GM12878 (cell line): Measurements from ENCODE around the gene FNDC3B. TPM values are rescaled to one million over a fixed set of nuclear protein-coding genes. Genes with fewer than 3 reads are reported as not detected.
A peak's percentile ranks its signal among the peaks of the same experiment; 100 is the strongest.

Experiments
- BCL11A ChIP-seq: IDR thresholded peaks from 2 replicates; pipeline ENCODE4 v1.6.1; 2011; ENCODE audit warnings: low read depth, low read length
- BHLHE40 ChIP-seq, 2 experiments: fragments of 450-650 bp in 1 of 2; IDR thresholded peaks; 2 replicates each; pipeline ENCODE4 v1.6.1; 2011 to 2017; ENCODE audit warnings: low read depth in 2 of 2, borderline replicate concordance in 1 of 2, improper control_type of control experiment in 1 of 2, low read length in 1 of 2, mild to moderate bottlenecking in 1 of 2
- BMI1 ChIP-seq: fragments of 450-650 bp; IDR thresholded peaks from 2 replicates; pipeline ENCODE4 v1.6.1; 2016; ENCODE audit warnings: mild to moderate bottlenecking, moderate library complexity, borderline replicate concordance
- DPF2 ChIP-seq: fragments of 450-650 bp; IDR thresholded peaks from 2 replicates; pipeline ENCODE4 v1.6.1; 2017; ENCODE audit warnings: mild to moderate bottlenecking
- HCFC1 ChIP-seq: fragments of 150-350 bp; IDR thresholded peaks from 2 replicates; pipeline ENCODE4 v1.6.1; 2014; ENCODE audit warnings: low read length
- IKZF1 ChIP-seq: fragments of 450-650 bp; conservative IDR thresholded peaks from 2 replicates; pipeline ENCODE4 v1.6.1; 2017; ENCODE audit warnings: antibody characterized with exemption, mild to moderate bottlenecking
- MEF2A ChIP-seq: IDR thresholded peaks from 2 replicates; pipeline ENCODE4 v1.6.1; 2011; ENCODE audit warnings: low read depth, mild to moderate bottlenecking, low read length, moderate library complexity; ENCODE audit not compliant: insufficient read depth
- NBN ChIP-seq: fragments of 450-650 bp; IDR thresholded peaks from 2 replicates; pipeline ENCODE4 v1.6.1; 2016
- NFIC ChIP-seq: IDR thresholded peaks from 2 replicates; pipeline ENCODE4 v1.6.1; 2012; ENCODE audit warnings: low read depth, mild to moderate bottlenecking, inconsistent platforms, low read length, moderate library complexity
- NRF1 ChIP-seq: conservative IDR thresholded peaks from 2 replicates; pipeline ENCODE4 v1.6.1; 2011; ENCODE audit warnings: mild to moderate bottlenecking, low read depth, low read length, improper control_type of control experiment
- POU2F2 ChIP-seq: IDR thresholded peaks from 3 replicates; pipeline ENCODE4 v1.6.1; 2011; ENCODE audit warnings: low read depth, mild to moderate bottlenecking, low read length, borderline replicate concordance
- SRF ChIP-seq, 2 experiments: IDR thresholded peaks; 2 replicates each; pipeline ENCODE4 v1.6.1; 2011; ENCODE audit warnings: low read depth in 2 of 2, low read length in 2 of 2, mild to moderate bottlenecking in 1 of 2, moderate library complexity in 1 of 2
- TAF1 ChIP-seq: IDR thresholded peaks from 2 replicates; pipeline ENCODE4 v1.6.1; 2011; ENCODE audit warnings: mild to moderate bottlenecking, low read depth, low read length, borderline replicate concordance
- YY1 ChIP-seq: IDR thresholded peaks from 2 replicates; pipeline ENCODE4 v1.6.1; 2011; ENCODE audit warnings: low read depth, mild to moderate bottlenecking, low read length
- ZBED1 ChIP-seq: IDR thresholded peaks from 2 replicates; pipeline ENCODE4 v1.6.1; 2016; ENCODE audit warnings: borderline replicate concordance
- ZNF24 ChIP-seq: fragments of 450-650 bp; IDR thresholded peaks from 2 replicates; pipeline ENCODE4 v1.6.1; 2017; ENCODE audit warnings: antibody characterized with exemption, mild to moderate bottlenecking
- polyA plus RNA-seq, 11 experiments: library from polyadenylated mRNA; depleted of rRNA in 4 of 11; unstranded in 6 of 11; stranded (reverse) in 5 of 11; fragments of >200 nt; fragmentation: Nextera tagmentation in 4 of 11; fragmentation: Illumina TruSeq in 1 of 11; extraction: Ambion mirVana in 4 of 11; extraction: Trizol in 1 of 11; gene quantifications; 1 replicate in 1 of 11; 2 replicates in 10 of 11; pipeline versions ENCODE4 v1.2.1 to v1.2.3, GENCODE V29; 2011 to 2016; ENCODE audit warnings: inconsistent platforms in 2 of 11, missing spikeins in 2 of 11, low read depth in 1 of 11
- total RNA-seq, 4 experiments: library from RNA; depleted of rRNA in 3 of 4; stranded (reverse); fragments of >200 nt in 3 of 4; fragmentation: Illumina TruSeq in 1 of 4; extraction: Trizol in 1 of 4; gene quantifications; 2 replicates each; pipeline versions ENCODE4 v1.2.1 to v1.2.3, GENCODE V29; 2013 to 2021
- TF ChIP-seq, protein P1 (sequence below): fragments of 450-650 bp; IDR thresholded peaks from 2 replicates; pipeline ENCODE4 v1.6.1; 2017; ENCODE audit warnings: antibody characterized with exemption, mild to moderate bottlenecking, moderate library complexity
- TF ChIP-seq, protein P2 (sequence below): fragments of 450-650 bp; IDR thresholded peaks from 2 replicates; pipeline ENCODE4 v1.6.1; 2016; ENCODE audit warnings: mild to moderate bottlenecking
- TF ChIP-seq, protein P3 (sequence below): fragments of 450-650 bp; IDR thresholded peaks from 2 replicates; pipeline ENCODE4 v1.6.1; 2017; ENCODE audit warnings: mild to moderate bottlenecking
- TF ChIP-seq, protein P4 (sequence below): IDR thresholded peaks from 2 replicates; pipeline ENCODE4 v1.6.1; 2012; ENCODE audit warnings: low read depth, low read length, improper control_type of control experiment
- TF ChIP-seq, protein P5 (sequence below): fragments of 450-650 bp; conservative IDR thresholded peaks from 2 replicates; pipeline ENCODE4 v1.6.1; 2017; ENCODE audit warnings: mild to moderate bottlenecking, moderate library complexity

Gene FNDC3B
- total and polyA plus RNA-seq, 10 of the 15 experiments (the other 5 are each of a cell fraction or from before 2014, with no cell fraction given): 7.9 to 35.0 (median 18.5) TPM

DNA sequence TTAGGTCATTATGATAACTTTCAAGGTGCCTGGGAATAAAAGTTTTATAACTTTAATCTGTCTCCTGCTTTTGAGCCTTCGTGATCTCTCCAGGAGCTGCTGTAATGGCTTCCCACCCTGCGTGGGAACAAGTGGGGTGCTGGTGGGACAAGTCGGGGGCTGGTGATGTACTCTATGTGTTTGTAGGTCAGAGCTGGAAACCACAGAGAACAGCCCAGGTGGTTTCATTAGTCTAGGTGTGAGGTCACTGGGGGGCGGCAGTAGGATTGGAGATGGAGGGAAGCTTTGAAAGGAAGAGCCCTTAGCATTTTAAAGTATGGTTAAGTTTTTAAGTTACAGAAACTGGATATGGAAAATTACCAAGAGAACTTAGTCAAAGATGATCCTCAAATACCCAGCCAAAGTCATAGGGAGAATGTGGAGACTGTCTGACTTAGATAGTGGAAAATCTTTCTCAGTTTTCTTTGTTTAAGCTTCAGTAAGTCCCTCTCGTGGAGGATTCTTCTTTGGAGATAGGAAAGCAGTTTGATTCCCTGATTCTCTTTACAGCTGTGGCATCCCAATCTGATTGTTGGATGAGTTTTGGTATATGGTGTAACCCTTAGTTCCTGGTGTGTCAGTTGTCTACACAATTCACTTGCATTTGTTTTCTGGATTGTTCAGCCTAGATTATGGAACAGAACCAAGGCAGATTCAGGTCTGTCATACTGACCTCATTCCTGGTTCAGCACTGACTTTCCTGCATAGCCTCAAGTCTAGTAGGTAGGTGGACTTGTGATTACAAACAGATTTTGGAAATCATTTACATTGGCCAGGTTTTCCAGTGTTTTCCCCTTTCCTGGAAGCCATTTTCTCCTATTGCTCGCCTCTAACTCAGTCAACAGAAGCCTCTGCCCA is 115.6 kb downstream of the FNDC3B start (continued):
- TF ChIP-seq, protein P1, sequence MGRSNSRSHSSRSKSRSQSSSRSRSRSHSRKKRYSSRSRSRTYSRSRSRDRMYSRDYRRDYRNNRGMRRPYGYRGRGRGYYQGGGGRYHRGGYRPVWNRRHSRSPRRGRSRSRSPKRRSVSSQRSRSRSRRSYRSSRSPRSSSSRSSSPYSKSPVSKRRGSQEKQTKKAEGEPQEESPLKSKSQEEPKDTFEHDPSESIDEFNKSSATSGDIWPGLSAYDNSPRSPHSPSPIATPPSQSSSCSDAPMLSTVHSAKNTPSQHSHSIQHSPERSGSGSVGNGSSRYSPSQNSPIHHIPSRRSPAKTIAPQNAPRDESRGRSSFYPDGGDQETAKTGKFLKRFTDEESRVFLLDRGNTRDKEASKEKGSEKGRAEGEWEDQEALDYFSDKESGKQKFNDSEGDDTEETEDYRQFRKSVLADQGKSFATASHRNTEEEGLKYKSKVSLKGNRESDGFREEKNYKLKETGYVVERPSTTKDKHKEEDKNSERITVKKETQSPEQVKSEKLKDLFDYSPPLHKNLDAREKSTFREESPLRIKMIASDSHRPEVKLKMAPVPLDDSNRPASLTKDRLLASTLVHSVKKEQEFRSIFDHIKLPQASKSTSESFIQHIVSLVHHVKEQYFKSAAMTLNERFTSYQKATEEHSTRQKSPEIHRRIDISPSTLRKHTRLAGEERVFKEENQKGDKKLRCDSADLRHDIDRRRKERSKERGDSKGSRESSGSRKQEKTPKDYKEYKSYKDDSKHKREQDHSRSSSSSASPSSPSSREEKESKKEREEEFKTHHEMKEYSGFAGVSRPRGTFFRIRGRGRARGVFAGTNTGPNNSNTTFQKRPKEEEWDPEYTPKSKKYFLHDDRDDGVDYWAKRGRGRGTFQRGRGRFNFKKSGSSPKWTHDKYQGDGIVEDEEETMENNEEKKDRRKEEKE: no peak
- TF ChIP-seq NBN: peak; percentile 60
- TF ChIP-seq, protein P2, sequence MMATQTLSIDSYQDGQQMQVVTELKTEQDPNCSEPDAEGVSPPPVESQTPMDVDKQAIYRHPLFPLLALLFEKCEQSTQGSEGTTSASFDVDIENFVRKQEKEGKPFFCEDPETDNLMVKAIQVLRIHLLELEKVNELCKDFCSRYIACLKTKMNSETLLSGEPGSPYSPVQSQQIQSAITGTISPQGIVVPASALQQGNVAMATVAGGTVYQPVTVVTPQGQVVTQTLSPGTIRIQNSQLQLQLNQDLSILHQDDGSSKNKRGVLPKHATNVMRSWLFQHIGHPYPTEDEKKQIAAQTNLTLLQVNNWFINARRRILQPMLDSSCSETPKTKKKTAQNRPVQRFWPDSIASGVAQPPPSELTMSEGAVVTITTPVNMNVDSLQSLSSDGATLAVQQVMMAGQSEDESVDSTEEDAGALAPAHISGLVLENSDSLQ: no peak
- peak; percentile 71; the same call in 1 of the 2 replicates for TF ChIP-seq NFIC
- TF ChIP-seq IKZF1: peak; percentile 76
- no peak for TF ChIP-seq SRF (IDR thresholded peaks at IDR 0.05; ENCODE audit: low read depth in 2 of 2, low read length in 2 of 2)
- peak; percentile 80; the same call in 1 of the 2 replicates for TF ChIP-seq BCL11A
- TF ChIP-seq, protein P3, sequence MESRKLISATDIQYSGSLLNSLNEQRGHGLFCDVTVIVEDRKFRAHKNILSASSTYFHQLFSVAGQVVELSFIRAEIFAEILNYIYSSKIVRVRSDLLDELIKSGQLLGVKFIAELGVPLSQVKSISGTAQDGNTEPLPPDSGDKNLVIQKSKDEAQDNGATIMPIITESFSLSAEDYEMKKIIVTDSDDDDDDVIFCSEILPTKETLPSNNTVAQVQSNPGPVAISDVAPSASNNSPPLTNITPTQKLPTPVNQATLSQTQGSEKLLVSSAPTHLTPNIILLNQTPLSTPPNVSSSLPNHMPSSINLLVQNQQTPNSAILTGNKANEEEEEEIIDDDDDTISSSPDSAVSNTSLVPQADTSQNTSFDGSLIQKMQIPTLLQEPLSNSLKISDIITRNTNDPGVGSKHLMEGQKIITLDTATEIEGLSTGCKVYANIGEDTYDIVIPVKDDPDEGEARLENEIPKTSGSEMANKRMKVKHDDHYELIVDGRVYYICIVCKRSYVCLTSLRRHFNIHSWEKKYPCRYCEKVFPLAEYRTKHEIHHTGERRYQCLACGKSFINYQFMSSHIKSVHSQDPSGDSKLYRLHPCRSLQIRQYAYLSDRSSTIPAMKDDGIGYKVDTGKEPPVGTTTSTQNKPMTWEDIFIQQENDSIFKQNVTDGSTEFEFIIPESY: no peak
- TF ChIP-seq YY1: peak; percentile 84
- TF ChIP-seq POU2F2: no peak
- no peak for TF ChIP-seq HCFC1
- no peak for TF ChIP-seq ZNF24
- TF ChIP-seq, protein P4, sequence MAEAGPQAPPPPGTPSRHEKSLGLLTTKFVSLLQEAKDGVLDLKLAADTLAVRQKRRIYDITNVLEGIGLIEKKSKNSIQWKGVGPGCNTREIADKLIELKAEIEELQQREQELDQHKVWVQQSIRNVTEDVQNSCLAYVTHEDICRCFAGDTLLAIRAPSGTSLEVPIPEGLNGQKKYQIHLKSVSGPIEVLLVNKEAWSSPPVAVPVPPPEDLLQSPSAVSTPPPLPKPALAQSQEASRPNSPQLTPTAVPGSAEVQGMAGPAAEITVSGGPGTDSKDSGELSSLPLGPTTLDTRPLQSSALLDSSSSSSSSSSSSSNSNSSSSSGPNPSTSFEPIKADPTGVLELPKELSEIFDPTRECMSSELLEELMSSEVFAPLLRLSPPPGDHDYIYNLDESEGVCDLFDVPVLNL: peak; percentile 72
- TF ChIP-seq MEF2A: 0 out of 2 replicates have a peak, but pooled peaks have one; percentile 35
- TF ChIP-seq, protein P5, sequence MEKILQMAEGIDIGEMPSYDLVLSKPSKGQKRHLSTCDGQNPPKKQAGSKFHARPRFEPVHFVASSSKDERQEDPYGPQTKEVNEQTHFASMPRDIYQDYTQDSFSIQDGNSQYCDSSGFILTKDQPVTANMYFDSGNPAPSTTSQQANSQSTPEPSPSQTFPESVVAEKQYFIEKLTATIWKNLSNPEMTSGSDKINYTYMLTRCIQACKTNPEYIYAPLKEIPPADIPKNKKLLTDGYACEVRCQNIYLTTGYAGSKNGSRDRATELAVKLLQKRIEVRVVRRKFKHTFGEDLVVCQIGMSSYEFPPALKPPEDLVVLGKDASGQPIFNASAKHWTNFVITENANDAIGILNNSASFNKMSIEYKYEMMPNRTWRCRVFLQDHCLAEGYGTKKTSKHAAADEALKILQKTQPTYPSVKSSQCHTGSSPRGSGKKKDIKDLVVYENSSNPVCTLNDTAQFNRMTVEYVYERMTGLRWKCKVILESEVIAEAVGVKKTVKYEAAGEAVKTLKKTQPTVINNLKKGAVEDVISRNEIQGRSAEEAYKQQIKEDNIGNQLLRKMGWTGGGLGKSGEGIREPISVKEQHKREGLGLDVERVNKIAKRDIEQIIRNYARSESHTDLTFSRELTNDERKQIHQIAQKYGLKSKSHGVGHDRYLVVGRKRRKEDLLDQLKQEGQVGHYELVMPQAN: no peak
- TF ChIP-seq ZBED1: peak; percentile 41; the same call in 1 of the 2 replicates
- 0 out of 2 replicates have a peak, but pooled peaks have one; percentile 48 for TF ChIP-seq DPF2
- 0 out of 2 replicates have a peak, but pooled peaks have one; percentile 23 for TF ChIP-seq BMI1
- TF ChIP-seq NRF1: no peak
- peak; percentile 35 to 38; a peak in 1 of 4 replicates for TF ChIP-seq BHLHE40 (IDR thresholded peaks at IDR 0.05; ENCODE audit: borderline replicate concordance in 1 of 2, low read depth in 2 of 2, low read length in 1 of 2)
- TF ChIP-seq TAF1: no peak
